NCI-H2029 treated with DMSO at 0.1 percent for 48 hours (cell line): ENCODE results near the gene CYP4F2.
"Not testable (repeated sequence)": the region's sequence is repeated elsewhere in the genome, so short reads cannot be mapped to it uniquely, and the experiment has no call there.

ENCODE experiments used
- DNase-seq: peaks from one replicate; lab custom pipeline; 2025; lab: John Stamatoyannopoulos, UW

Gene CYP4F2, protein sequence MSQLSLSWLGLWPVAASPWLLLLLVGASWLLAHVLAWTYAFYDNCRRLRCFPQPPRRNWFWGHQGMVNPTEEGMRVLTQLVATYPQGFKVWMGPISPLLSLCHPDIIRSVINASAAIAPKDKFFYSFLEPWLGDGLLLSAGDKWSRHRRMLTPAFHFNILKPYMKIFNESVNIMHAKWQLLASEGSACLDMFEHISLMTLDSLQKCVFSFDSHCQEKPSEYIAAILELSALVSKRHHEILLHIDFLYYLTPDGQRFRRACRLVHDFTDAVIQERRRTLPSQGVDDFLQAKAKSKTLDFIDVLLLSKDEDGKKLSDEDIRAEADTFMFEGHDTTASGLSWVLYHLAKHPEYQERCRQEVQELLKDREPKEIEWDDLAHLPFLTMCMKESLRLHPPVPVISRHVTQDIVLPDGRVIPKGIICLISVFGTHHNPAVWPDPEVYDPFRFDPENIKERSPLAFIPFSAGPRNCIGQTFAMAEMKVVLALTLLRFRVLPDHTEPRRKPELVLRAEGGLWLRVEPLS

DNA sequence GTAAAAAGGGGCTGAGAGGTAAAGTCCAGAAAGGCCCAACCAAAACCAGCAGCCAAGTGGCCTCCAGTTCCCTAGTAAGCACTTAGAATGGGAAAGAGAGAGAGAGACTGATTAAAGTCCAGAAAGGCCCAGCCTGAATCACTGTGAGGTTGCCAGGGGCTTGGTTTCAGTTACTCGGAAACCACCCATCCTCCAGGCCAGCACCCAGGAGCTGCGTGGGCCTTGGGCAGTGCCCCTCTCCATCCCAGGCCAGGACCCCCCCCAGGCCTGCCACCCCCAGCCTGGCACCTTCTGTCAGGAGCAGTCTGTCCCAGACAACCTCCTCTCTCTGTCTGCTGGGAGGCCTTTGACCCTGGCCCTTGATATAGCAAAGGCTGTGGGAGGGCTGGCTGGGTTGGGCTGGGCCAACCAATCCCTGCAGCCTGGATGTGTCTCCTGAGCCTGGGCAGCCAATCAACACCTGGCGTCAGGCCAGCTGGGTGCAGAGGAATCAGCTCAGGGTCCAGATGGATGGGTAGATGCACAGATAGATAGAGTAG lies at the start of gene CYP4F2:
Gene CYP4F2 (minus strand): TSS at position 337 of the 539 bp plus-strand sequence. CDS start 463 bp downstream, outside the sequence.
- no peak for DNase-seq

DNA sequence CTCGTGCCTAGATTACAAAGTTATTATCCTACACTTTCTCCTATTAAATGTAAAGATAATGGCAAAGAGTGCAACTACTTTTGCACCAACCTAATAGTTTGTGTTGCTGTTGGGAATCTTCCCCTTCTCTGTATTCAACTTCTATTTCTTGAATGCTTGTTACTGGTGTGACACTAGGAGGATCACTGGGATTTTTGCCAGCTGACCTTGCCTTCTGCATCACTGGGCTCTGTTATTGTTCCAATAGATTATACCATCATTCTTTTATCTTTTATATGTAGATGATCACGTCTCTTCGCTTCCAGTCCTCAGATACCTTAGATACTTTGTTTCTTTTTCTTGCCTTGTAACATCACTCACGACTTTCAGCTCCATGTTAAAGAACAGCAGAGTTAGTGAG lies 47.4 kb upstream of the CYP4F2 start:
- no peak for DNase-seq

DNA sequence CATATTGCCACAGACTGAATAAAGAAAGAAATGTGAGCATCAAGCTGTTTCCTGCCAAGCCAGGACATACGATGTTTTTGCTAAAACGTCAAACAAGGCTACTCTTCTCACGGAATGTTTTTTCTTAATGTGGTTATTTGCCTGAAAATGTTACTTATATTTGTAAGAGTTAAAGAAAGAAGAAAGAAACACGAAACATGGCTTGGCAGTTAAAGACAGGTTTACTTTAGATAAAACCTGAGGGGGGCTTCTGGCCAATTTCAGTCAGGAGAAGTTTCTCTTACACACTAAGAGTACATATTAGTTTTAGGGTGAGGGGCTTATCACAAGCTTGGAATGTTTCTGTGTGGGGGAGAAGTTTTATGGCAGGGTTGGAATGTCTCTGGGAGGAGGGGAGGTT lies 46.5 kb upstream of the CYP4F2 start:
- DNase-seq: no peak

DNA sequence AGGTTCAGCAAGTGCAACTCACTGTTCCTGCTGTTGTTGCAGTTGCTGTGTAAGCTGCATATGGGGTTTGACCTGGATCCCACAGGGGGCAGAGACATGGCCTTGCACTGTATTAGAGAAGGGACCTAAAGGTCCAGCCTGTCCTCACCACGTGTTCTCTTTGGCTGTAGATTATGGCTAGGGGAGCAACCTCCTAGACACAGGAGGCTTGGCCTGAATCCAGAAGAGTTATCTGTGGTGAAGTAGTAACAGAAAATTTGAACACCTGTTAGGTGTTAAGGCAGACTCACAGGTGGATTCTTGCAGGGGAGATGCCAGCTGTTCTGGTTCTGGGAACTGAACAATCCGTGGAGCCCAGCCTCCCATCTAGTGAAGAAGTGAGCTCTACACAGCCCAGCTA lies 39.9 kb upstream of the CYP4F2 start:
- no peak for DNase-seq

DNA sequence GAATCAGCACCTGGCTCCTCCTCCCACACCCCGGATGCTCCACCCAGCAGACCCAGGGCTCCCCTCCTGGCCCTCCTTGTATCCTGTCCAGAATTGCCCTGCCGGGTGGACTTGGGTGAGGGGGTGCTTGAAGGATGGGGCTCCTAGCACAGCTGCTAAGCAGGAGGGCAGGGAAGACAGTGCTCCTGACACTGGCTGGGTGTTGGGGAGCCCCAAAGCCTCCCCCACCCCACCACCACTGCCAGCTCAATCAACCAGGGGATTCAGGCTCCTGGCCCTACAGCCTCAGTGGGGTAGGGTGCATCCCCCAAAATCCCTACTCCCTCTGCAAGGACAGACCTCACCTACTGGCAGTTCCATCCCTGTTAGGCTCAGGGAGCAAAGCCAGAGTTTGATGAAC lies 39.1 kb upstream of the CYP4F2 start:
- no peak for DNase-seq

DNA sequence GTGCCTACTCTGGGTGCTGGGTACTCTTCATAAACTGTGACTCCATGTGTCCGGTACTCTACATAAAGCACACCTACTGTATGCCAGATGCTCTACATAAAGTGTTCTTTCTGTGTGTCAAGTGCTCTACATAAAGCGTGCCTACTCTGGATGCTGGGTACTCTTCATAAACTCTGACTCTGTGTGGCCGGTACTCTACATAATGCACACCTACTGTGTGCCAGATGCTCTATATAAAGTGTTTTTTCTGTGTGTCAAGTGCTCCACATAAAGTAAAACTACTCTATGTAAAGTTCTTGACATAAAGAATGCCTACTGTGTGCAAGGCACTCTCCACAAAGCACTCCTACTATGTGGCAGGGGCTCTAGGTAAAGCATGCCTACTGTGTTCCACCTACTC lies 38.3 kb upstream of the CYP4F2 start:
- no peak for DNase-seq

DNA sequence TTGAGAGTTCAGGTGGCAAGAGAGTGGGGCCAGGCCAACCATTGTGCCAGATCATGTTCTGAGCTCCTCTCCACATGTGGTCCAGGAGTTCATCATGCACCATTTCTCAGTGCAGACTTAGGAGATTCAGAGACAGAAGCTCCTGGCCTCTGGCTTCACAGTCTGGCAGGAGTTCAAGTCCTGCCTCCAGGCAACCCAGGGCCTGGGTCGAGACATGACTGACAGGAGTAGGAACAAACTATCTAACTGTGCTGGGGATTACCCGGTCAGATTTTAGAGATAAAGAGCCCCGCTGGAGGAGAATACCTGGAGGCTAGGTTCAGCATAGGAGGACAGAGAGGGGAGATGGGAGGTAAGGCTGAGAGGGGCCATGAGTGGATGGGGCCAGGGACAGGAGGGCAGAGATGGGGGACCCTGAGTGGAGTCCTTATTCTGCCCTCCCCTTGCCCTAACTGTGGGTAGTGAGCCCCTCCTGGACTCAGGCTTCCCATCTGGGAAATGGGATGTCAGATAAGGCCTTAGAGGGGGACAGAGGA lies 37.4 kb upstream of the CYP4F2 start:
- peak; percentile 13 for DNase-seq

DNA sequence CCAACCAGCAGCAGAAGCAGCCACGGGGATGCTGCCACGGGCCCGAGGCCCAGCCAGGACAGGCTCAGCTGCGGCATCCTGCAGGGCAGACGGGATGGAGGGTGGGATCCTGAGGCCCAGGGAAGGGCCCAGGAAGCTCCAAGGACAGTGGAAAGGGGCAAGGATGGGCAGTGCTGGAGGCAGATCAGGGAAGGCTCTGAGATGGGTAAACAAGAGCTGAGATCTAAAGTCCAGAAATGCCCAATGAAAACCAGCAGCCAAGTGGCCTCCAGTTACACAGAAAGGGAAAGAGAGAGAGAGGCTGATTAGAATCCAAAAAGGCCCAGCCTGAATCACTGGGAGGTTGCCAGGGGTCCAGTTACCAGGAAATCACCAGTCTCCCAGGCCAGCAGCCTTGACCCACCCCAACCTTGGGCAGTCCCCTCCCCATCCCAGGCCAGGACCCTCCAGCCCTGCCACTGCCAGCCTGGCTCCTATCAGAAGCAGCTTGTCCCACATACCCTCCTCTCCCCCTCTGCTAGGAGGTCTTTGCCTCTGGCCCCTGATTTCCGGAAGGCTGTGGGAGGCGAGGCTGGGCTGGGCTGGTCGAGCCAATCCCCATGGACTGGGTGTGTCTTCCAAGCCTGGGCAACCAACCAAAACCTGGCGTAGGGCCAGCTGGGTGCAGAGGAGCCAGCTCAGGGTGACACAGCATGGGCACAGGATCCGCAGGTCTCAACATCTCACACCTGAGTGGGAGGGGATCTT lies 36.6 kb upstream of the CYP4F2 start, which contains the start of gene CYP4F11:
Gene CYP4F11 (minus strand): TSS at position 198 of the 747 bp plus-strand sequence. CDS start 121 bp downstream, at position 77.
- peak; percentile 85 for DNase-seq

DNA sequence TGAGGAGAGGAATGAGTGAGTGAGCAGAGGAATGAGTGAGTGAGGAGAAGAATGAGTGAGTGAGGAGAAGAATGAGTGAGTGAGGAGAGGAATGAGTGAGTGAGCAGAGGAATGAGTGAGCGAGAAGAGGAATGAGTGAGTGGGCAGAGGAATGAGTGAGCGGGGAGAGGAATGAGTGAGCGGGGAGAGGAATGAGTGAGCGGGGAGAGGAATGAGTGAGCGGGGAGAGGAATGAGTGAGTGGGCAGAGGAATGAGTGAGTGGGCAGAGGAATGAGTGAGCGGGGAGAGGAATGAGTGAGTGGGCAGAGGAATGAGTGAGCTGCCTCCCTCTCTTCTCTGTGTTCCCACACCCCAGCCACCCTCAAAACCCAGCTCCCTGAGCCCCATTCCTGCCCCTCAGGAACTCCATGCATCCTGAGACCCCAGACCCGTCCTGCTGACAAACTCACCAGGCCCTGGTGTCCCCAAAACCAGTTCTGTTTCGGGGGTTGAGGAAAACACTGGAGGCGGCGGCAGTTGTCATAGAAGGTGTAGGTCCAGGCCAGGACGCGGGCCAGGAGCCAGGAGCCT lies 36.0 kb upstream of the CYP4F2 start:
- not testable (repeated sequence) for DNase-seq

DNA sequence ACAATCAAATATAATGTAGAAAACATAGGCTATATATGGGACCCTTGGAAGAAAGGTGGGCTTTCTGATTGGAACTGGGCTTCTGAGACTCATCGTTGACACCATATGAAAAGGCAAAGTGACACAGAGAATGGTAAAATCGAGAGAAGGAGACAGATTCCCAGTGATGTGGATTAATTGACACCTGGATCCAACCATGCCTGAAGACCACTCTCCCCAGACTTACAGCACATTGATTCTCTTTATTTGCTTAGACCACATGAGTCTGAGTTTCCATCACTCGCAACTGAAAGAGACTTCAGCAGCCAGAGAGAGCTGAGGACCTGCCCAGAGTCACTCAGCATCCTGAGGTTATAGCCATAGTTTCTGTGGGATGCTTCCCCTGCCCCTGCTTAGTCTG lies 30.4 kb upstream of the CYP4F2 start:
- no peak for DNase-seq

DNA sequence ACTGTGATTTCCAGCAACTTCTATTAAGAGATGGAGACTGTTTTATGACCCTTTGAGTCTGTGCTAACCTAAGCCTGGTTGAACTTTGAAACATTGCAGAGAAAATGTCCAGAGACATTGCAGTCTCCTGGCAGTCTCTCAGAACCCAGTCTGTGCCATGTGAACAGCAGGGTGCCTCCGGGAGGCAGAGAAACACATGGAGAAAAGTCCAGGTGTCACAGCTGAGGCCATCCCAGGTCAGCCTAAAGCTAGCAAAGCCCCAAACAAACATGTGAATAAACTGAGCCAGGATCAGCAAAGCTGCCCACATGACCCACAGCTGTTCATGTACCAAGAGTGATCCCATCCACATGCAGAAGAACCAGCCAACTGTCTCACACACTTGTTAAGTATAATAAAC lies 28.6 kb upstream of the CYP4F2 start:
- no peak for DNase-seq

DNA sequence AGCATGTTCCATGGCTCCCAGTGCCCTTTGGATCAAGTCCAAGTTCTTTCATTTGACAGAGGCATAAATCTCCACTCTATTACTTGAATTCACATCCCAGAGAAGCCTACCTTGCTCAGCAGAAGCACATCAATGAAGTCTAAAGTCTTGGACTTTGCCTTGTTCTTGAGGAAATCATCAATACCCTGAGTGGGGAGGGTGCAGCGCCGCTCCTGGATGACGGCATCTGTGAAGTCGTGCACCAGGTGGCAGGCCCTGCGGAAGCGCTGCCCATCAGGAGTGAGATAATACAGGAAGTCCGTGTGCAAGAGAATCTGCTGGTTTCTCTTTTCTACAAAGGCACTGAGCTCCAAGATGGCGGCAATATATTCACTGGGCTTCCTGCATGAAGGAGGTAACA lies 25.8 kb upstream of the CYP4F2 start:
- no peak for DNase-seq

DNA sequence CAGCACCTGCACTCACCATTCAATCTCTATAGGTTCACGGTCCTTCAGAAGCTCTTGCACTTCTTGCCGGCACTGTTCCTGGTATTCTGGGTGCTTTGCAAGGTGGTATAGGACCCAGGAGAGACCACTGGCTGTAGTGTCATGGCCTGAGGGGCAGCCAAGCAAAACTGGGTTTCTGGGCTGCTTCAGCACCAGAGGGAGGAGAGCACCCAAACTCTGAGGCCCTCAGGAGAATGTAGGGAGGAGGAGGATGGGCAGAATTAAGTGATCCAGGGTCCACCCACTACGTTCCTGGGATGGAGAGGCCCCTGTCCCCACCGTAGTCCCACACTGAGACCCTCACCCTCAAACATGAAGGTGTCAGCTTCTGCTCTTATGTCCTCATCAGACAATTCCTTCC lies 24.1 kb upstream of the CYP4F2 start:
- DNase-seq: no peak

DNA sequence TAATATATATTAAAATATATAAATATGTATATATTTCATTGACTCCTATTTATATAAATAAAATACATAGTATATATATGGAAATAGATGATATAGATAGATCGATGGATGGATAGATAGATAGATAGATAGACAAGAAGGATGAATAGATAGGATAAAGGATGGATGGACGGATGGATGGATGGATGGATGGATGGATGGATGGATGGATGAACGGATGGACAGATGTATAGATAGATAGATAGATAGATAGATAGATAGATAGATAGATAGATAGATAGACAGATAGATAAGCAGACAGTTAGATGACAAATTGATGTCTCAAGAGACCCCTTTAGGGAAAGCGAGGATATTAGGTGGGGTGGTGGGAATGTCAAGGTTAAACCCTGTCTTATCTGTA lies 21.4 kb upstream of the CYP4F2 start:
- DNase-seq: no peak

DNA sequence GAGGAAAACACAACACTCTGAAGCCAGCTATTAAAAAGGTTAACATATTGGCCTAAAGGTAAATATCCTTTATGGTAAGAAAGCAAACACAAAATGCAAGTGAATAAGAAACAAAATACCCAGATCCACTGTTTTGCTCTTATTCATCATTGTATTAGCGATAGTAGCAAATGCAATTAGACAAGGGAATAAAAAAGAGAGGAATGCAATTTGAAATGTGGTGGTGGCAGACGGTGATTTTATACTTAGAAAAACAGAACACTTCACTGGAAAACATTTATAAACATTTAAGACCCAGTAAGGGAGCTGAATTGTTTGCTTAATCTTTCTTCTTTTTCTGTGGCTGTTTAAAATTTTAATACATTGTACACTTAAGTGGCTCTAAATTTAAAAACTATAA lies 17.2 kb upstream of the CYP4F2 start:
- DNase-seq: no peak

DNA sequence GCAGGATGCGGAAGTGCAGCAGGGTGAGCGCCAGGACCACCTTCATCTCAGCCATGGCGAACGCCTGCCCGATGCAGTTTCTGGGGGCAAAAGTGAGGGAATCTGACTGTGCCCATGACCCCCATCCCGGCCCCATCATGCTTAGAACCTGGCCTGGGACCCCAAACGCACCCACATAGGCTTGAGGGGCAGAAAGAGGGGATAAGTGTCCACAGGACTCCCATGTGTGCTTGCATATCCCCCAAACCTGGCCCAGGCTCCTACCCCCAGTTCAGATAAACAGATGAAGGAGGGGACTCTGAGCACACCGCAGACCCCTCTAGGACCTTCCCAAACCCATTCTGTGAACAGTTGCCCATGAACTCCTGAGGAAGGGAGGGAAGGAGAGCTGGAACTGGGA lies 16.0 kb upstream of the CYP4F2 start:
- DNase-seq: no peak

DNA sequence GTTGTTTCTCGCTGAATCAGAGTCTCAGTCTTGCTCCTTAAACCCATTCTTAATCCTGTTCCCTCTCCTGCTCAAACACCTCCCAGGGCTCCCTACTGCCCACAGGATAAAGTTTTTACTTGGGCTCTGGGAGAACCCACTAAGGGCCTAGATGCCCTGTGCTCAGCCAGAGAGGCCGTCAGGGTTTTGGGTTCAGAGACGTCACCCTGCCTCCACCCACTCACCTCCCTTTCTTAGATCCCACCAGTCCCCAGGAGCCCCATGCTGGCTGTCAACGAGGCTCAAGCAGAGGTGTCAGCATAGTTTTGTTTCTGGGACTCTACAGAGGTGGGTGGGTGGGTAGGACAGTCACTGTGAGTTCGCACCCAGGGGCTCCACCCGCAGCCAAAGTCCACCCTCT lies 15.5 kb upstream of the CYP4F2 start:
- DNase-seq: no peak

DNA sequence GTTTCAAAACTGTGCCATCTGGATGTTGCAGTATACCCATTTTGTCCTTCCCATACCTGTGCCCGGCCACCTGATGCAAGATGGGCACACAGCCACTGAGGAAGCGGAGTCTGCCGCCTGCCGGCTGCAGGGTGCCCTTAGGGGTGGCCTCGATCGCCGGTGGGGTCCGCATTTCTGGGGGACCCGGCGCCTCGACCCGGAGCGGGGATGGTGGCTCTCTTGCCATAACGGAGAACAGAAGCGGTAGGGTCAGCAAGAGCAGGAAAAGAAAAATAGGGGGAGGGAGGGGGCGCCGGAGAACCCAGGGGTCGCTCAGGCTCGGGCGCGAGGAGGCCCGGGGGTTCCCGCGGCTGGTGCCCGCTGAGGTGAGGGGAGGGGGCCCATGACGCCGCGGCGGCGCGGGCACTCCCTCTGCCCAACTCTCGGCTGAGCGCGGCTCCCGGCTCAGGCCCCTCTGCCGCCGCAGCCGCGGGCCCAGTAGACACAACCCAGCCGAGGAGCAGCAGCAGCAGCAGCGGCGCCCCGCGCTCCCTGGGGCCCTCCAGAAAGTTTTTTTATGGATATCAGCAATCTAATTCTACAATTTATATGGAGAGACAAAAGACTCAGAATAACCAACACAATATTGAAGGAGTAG lies 13.8 kb upstream of the CYP4F2 start:
- DNase-seq: no peak

DNA sequence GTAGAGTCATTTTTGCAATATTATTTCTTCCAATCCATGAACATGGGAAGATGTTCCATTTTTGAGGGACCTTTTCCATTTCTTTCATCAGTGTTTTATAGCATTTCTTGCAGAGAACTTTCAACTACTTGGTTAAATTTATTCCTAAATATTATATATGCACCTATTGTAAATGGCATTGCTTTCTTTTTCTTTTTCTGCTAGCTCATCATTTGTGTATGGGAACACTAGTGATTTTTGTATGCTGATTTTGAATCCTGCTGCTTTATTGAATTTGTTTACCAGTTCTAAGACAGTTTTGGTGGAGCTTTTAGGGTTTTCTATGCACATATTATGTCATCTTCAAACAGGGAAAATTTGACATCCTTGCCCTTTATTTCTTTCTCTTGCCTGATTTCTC lies 7.2 kb upstream of the CYP4F2 start:
- DNase-seq: no peak

DNA sequence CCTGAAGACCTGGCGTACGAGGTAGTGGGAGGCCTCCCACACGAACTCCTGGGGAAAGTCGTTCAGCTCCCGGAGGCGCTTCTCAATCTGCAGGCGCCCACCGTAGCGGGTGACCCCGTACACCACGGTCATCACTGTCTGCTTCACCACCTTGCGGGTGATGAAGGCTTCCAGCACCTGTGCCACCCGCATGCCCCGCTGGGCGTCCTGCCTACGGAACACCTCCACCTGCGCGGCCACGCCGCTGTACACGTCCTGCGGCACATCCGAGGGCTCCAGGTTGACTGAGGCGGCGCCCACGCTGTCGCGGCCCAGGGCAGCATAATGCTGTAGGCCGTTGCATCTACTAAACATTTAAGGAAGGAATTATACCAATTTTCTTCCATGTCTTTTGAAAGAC lies 5.0 kb upstream of the CYP4F2 start:
- not testable (repeated sequence) for DNase-seq

DNA sequence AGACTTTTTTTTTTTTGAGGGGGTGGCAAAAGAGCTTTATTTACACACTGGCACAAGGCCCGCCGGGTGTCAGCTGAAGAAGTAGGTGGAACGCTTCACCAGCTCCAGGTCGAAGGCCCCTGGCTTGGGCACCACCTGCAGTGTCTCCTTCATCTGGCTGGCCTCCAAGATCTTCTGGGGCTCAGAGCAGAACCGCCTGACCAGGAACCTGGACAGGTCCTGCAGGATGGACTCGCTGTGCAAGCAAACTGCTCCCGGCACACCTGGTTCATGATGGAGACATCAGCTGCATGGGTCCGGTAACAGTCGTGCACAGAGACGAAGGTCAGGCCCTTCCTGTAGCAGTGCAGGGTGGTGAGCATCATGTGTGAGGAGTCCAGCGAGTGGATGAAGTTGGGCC lies 4.4 kb upstream of the CYP4F2 start:
- peak; percentile 46 for DNase-seq

DNA sequence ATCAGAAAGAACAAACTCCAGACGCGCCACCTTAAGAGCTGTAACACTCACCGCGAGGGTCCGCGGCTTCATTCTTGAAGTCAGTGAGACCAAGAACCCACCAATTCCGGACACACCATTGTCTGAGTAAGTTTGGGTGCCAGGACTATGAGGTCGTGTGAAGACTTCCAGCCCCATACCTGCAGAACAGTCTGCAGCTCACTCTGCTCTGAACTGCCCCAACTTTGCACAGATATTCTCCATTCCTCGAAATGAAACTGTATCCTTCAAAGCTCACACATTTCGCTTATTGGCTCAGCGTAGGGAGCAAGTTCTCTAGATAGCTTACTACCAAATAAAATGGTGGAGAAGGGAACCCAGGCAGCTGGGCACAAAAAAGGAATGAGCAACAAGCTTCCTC lies 2.6 kb upstream of the CYP4F2 start:
- no peak for DNase-seq
